ENCODE data around the gene SLC25A45.

SLC25A45 gene

DNA sequence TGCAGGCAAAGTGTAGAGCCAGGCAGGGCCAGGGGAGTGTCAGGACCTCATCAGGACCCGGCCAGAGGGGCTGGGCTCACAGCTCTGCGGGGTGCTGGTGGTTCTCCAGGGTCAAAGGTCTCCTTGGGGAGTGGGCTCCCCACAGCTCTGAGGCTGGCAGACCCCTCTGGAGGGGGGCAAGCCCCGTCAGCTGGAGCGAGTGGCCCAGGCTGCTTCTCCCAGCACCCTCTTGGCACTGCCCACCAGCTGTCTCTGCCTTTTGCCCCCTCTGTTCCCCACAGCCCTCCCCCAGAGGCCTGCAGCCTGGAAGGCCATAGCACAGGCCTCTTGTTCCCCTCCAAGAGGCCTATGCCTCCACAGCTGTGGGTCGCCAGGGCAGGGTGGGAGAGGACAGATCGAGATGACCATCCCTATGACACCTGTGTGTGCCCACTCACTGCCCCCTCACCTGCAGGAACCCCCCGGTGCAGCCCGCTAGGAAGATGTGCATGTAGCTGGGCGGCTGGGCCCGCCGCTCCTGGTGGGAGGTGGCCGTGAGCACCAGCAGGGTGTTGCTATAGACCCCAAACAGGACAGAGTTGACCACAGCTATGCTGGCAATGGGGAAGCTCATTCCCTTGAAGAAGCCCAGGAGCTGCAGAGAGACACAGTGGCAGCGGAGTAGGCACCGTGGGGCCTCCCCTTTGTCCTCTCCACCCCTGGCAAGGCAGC, 3.4 kb downstream of the SLC25A45 start:
- no peak for DNase-seq
- intact Hi-C loops (cut with DNase I; ENCODE audit: low total_unique reads), result no loop called here
- peaks cover 9 to 37% (median 28%) of the 10 kb centered on the region in 4 donors for H3K4me1 ChIP-seq

DNA sequence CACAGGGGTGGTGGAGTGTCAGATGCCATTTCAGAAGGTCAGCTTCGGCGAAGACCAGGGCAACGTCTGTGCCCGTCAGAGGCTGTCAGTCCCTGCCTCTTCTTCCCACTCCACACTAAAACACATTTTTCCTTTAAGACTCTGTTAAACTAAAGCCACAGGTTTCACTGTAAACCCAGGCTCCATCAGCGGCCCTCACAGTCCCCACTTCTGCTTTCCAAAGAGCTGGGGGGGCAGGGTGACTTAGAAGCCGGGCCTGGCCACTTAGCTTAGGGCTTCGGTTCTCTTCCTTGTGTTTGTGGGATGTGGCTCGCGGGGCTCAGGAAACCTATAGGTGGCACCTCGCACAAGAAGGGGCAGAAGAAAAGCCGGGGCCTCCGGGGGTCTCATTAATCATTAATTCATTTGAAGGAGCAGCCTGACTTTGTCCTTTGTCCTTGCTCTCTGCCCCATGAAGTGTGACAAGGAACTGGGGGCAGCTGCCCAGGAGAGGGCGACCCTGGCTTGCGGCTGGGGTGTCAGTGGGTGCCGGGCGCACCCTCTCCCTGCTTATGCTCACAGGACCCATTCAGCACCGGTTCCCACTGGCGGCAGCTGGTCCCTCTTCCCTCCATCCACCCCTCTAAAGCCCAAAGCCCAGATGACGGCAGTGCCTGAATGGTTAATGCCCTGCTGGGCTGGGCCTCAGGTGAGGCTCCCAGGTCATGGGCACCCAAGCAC, 4.1 kb downstream of the SLC25A45 start:
- DNase-seq, result no peak
- Histone ChIP-seq H3K27ac (no peak overlapping the region), H3K27me3 (no peaks in the 10 kb centered on the region), H3K4me3 (no peak overlapping the region), H3K4me1 (peaks cover 9 to 30% (median 23%) of the 10 kb centered on the region in 4 donors), H3K9me3 (no peaks in the 10 kb centered on the region), H3K36me3 (no peaks in the 10 kb centered on the region)
- TF ChIP-seq, protein P1, sequence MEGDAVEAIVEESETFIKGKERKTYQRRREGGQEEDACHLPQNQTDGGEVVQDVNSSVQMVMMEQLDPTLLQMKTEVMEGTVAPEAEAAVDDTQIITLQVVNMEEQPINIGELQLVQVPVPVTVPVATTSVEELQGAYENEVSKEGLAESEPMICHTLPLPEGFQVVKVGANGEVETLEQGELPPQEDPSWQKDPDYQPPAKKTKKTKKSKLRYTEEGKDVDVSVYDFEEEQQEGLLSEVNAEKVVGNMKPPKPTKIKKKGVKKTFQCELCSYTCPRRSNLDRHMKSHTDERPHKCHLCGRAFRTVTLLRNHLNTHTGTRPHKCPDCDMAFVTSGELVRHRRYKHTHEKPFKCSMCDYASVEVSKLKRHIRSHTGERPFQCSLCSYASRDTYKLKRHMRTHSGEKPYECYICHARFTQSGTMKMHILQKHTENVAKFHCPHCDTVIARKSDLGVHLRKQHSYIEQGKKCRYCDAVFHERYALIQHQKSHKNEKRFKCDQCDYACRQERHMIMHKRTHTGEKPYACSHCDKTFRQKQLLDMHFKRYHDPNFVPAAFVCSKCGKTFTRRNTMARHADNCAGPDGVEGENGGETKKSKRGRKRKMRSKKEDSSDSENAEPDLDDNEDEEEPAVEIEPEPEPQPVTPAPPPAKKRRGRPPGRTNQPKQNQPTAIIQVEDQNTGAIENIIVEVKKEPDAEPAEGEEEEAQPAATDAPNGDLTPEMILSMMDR (IDR thresholded peaks at IDR 0.05), result no peak
- intact Hi-C loops (cut with DNase I; ENCODE audit: low total_unique reads), result no loop called here

More for the DNA sequence above, 3.4 kb downstream of the SLC25A45 start:
- Histone ChIP-seq H3K27me3 (no peaks in the 10 kb centered on the region), H3K36me3 (no peaks in the 10 kb centered on the region), H3K27ac (no peak overlapping the region), H3K9me3 (no peaks in the 10 kb centered on the region), H3K4me3 (no peak overlapping the region)
- TF ChIP-seq, protein P1 (IDR thresholded peaks at IDR 0.05), result no peak

DNA sequence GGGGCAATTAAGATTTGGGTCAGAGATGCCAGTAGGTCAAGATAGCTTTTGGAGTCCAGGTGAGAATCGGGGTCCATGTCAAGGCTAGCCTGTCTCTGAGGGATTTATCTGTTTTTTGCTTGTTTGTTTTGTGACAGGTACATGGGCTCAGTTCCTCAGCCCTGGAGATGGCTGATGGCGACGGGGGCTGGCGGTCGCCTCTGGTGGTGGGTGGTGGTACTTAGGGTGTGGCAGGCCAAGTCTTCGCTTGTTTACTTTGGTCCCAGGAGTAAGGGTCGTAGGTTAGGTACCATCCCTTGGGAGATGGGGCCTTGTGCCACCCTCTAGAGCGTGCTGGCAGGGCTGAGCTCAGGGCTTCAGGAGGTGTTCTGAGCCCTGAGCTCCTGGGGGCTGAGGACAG, 4.7 kb downstream of the SLC25A45 start:
- H3K9me3 ChIP-seq, result no peaks in the 10 kb centered on the region
- intact Hi-C loops (cut with DNase I; ENCODE audit: low total_unique reads), result no loop called here
- TF ChIP-seq, protein P1 (IDR thresholded peaks at IDR 0.05), result no peak
- no peak overlapping the region for H3K4me3 ChIP-seq
- H3K36me3 ChIP-seq, result no peaks in the 10 kb centered on the region
- no peaks in the 10 kb centered on the region for H3K27me3 ChIP-seq
- peaks cover 9 to 24% (median 18%) of the 10 kb centered on the region in 4 donors for H3K4me1 ChIP-seq
- no peak overlapping the region for H3K27ac ChIP-seq
- DNase-seq, result no peak

DNA sequence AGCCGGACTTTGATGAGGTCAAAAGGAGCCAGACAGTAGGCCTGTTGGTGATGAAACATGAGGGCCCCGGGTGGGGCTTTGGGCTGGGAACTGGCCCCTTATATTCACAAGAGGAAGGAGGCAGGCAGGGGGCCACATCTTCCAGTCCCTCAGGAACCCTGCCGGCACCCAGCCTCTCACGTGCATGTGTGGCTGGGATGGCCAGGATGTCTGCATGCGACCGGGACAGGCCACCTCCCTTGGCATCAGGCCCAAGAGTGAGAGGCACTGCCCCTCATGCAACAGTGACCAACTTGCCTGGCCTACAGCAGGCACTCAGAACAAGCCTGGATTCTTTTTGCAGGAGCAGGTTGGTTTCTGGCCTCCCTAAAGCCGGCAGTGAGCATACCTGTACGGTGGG, 5.4 kb downstream of the SLC25A45 start:
- intact Hi-C loops (cut with DNase I; ENCODE audit: low total_unique reads), result no loop called here
- Histone ChIP-seq H3K9me3 (no peaks in the 10 kb centered on the region), H3K4me1 (peaks cover 6 to 18% (median 13%) of the 10 kb centered on the region in 4 donors), H3K4me3 (no peak overlapping the region), H3K36me3 (no peaks in the 10 kb centered on the region), H3K27ac (no peak overlapping the region), H3K27me3 (no peaks in the 10 kb centered on the region)
- no peak for DNase-seq
- TF ChIP-seq, protein P1 (IDR thresholded peaks at IDR 0.05), result no peak

DNA sequence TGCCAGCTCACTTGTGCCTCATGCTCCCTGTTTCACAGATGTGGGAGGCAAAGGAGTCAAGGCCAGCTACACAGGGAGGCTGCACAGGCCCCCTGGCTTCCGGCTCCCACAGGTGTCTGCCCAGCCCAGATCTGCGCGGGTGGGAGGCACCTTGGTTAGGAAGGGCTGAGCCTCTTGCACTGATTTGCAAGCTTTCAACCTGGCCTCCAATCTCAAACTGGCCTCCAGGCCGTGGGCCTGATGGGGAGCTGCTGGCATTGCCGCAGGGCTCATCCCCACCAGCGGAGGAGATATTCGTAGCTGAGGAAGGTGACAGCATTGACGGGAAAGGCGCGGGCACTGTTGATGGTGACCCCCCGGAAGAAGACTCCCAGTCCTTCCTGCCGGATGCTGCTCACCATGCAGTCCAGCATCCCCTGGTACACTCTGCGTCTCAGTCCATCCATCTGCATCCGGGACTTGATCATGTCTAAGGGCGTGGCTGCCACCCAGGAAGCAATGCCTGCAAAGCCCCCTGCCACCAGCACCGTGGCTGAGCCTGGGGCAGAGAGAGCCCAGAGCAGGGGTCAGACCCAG, 6.2 kb downstream of the SLC25A45 start:
- intact Hi-C loops (cut with DNase I; ENCODE audit: low total_unique reads), result no loop called here
- H3K4me3 ChIP-seq, result no peak overlapping the region
- H3K27ac ChIP-seq, result no peak overlapping the region
- H3K36me3 ChIP-seq, result no peaks in the 10 kb centered on the region
- no peaks in the 10 kb centered on the region for H3K27me3 ChIP-seq
- peaks cover 0 to 14% (median 11%) of the 10 kb centered on the region in 4 donors for H3K4me1 ChIP-seq
- DNase-seq, result no peak
- no peaks in the 10 kb centered on the region for H3K9me3 ChIP-seq
- TF ChIP-seq, protein P1 (IDR thresholded peaks at IDR 0.05), result no peak
